Peyer's patch (tissue), 4 donors: ENCODE results near the gene SLC35D2.

Experiments used
- CTCF ChIP-seq, 6 experiments: fragments of 450-650 bp in 4 of 6; fragments of 200-600 bp in 2 of 6; sonication (generic) in 1 of 6; IDR thresholded peaks; one replicate each; pipeline ENCODE4 v1.5.1; 2017 to 2019; ENCODE audit warnings: antibody characterized with exemption in 6 of 6, mild to moderate bottlenecking in 3 of 6, moderate library complexity in 1 of 6
- POLR2A ChIP-seq, 2 donors: fragments of 450-650 bp; IDR thresholded peaks; one replicate each; pipeline ENCODE4 v1.5.1; 2017; ENCODE audit warnings: antibody characterized with exemption in 2 of 2, mild to moderate bottlenecking in 2 of 2, moderate library complexity in 2 of 2

GRCh38 chr9:96418083-96418919 is 34.8 kb upstream of the SLC35D2 start, which contains the start of gene ZNF367:
- TF ChIP-seq CTCF (IDR thresholded peaks at IDR 0.05) (no peak), POLR2A (IDR thresholded peaks at IDR 0.05) (peak; percentile 49 to 63)
